Natural killer cell treated with Interleukin-12 subunit alpha and Interleukin-12 subunit beta and Interleukin-15 and Interleukin-18, amount 100 ng/mL, for 72 hours (primary cell): ENCODE measurements around the gene NR2F1. TPM values are rescaled to one million over a fixed set of nuclear protein-coding genes. Genes with fewer than 3 reads are reported as not detected.

ENCODE experiments used
- ATAC-seq, 2 donors: fragments of 150-1000 bp; cut with Tn5 transposase in 1 of 2; sonication (Bioruptor Pico), chemical (Tn5 transposase) in 1 of 2; 2 replicates each; pipeline ENCODE4 v1.10.0; 2021
- DNase-seq: peaks from one replicate; pipeline ENCODE4 v3.0.0; 2022; ENCODE audit warnings: low spot score
- H3K27ac Mint-ChIP-seq, 2 donors: 1 replicate in 1 of 2; 2 replicates in 1 of 2; pipeline ENCODE4 v1.8.0; 2022; ENCODE audit warnings: mixed read lengths in 2 of 2, mild to moderate bottlenecking in 1 of 2, moderate library complexity in 1 of 2
- H3K27me3 Mint-ChIP-seq, 2 donors: 1 replicate in 1 of 2; 2 replicates in 1 of 2; pipeline ENCODE4 v1.8.0; 2022; ENCODE audit warnings: mixed read lengths in 2 of 2
- H3K36me3 Mint-ChIP-seq: one replicate; pipeline ENCODE4 v1.8.0; 2022; ENCODE audit warnings: mixed read lengths
- H3K4me1 Mint-ChIP-seq, 2 donors: 1 replicate in 1 of 2; 2 replicates in 1 of 2; pipeline ENCODE4 v1.8.0; 2022; ENCODE audit warnings: low read depth in 2 of 2, mixed read lengths in 2 of 2, mild to moderate bottlenecking in 1 of 2
- H3K4me3 Mint-ChIP-seq: one replicate; pipeline ENCODE4 v1.8.0; 2022; ENCODE audit warnings: mixed read lengths
- H3K9me3 Mint-ChIP-seq: 2 replicates; pipeline ENCODE4 v1.8.0; 2022; ENCODE audit warnings: mixed read lengths
- total RNA-seq, 2 donors: library from RNA; stranded (reverse); gene quantifications; one replicate each; pipeline ENCODE4 v1.2.3, GENCODE V29; 2022

Gene NR2F1
- total RNA-seq, 2 donors from 2014 or later = not detected

GRCh38 chr5:93591323-93591945, 8.4 kb downstream of the NR2F1 start:
- Mint-ChIP-seq H3K4me1 (peaks cover 5 to 26% of the 10 kb centered on the region in 2 donors), H3K27ac (no peak overlapping the region), H3K27me3 (peaks cover 61 to 75% of the 10 kb centered on the region in 2 donors), H3K9me3 (no peaks in the 10 kb centered on the region), H3K36me3 (peaks cover 4% of the 10 kb centered on the region), H3K4me3 (no peak overlapping the region)
- no peak for DNase-seq
- ATAC-seq = no peak

DNA sequence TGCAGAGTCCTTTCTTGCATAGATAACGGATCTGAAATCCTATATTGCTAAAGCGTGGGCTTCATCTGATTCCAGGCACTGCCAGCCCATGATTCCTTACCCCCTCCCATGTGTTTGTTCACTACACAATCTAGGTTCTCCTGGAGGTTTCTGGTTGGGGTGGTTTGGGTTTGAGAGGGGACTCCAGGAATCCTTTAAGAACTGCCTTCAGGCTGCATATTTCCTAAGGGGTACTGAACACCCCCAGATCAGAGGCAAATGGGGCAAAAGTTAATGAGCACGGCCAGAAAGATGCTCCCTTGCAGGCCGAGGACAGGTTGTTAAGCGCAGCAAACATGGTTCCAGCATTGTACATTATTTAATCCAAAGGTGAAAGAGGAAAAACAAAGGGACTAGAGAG, 9.9 kb downstream of the NR2F1 start:
- ATAC-seq = no peak
- Mint-ChIP-seq H3K27ac (no peak overlapping the region), H3K4me1 (peaks cover 3 to 21% of the 10 kb centered on the region in 2 donors), H3K36me3 (peaks cover 4% of the 10 kb centered on the region), H3K4me3 (no peak overlapping the region), H3K9me3 (no peaks in the 10 kb centered on the region), H3K27me3 (peaks cover 59 to 70% of the 10 kb centered on the region in 2 donors)
- DNase-seq = no peak

DNA sequence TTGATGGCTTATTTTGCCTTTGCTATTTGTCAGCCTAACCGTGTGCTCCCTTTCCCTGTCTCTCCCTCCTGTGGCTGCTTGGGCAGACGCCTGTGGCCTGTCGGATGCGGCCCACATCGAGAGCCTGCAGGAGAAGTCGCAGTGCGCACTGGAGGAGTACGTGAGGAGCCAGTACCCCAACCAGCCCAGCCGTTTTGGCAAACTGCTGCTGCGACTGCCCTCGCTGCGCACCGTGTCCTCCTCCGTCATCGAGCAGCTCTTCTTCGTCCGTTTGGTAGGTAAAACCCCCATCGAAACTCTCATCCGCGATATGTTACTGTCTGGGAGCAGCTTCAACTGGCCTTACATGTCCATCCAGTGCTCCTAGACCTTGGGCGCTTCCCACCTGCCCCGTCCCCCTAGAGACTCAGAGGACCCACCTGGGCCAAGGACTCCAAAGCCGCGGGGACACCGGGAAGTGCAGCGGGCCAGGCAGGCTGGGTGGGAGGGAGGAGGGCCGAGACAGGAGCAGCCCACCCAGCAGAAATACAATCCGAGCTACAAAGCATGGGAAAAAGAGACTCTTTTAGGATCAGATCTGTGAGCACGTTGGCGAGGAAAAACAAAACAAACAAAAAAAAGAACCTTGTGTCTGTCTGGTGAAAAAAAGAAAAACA, 10.6 kb downstream of the NR2F1 start:
- peaks cover 0 to 17% of the 10 kb centered on the region in 2 donors for H3K4me1 Mint-ChIP-seq
- H3K4me3 Mint-ChIP-seq = no peak overlapping the region
- peaks cover 4% of the 10 kb centered on the region for H3K36me3 Mint-ChIP-seq
- H3K9me3 Mint-ChIP-seq = no peaks in the 10 kb centered on the region
- H3K27me3 Mint-ChIP-seq = peaks cover 54 to 64% of the 10 kb centered on the region in 2 donors
- ATAC-seq (no peak), DNase-seq (no peak)
- no peak overlapping the region for H3K27ac Mint-ChIP-seq

GRCh38 chr5:93594591-93595419, 11.8 kb downstream of the NR2F1 start:
- no peaks in the 10 kb centered on the region for H3K9me3 Mint-ChIP-seq
- DNase-seq (no peak), ATAC-seq (no peak)
- no peak overlapping the region for H3K4me3 Mint-ChIP-seq
- no peaks in the 10 kb centered on the region for H3K36me3 Mint-ChIP-seq
- H3K27me3 Mint-ChIP-seq = peaks cover 42 to 52% of the 10 kb centered on the region in 2 donors
- no peak overlapping the region for H3K27ac Mint-ChIP-seq
- peaks cover 0 to 11% of the 10 kb centered on the region in 2 donors for H3K4me1 Mint-ChIP-seq

DNA sequence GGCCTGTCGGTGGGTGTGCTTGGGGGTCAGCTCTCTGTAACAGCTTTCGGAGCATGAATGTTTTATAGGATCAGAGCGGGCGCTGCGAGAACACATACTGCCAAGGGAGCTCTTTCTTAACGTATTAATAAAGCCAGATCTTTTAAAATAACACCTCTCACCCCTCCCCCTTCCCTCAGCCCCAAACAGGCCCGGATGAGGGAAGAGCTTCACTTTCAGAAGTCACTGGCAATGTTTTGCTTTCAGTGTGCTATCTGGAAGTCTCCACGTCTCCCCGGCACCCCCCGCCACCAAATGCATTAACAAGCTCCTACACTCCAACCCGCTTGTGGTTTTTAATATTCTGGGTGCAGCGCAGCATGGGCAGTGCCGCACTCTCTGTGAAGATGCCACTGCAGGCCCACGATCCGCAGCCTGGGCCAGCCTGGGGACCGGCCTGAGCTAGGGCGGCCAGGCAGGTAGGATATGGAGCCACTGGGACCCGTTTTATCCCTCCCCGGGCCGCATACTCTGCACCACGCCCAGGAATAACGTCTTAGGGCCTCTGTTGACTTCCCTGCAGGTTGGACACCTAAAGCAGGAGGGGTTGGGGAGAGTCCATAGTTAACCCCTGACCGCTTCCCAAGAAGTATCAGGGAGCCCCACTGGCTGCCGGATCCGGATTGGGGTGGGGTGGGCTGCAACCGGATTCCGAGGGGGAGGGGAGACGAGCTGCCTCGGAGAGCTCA, 12.6 kb downstream of the NR2F1 start:
- Mint-ChIP-seq H3K9me3 (no peaks in the 10 kb centered on the region), H3K4me3 (no peak overlapping the region), H3K27me3 (peaks cover 37 to 46% of the 10 kb centered on the region in 2 donors), H3K36me3 (no peaks in the 10 kb centered on the region), H3K4me1 (peaks cover 0 to 11% of the 10 kb centered on the region in 2 donors), H3K27ac (no peak overlapping the region)
- DNase-seq (no peak), ATAC-seq (no peak)

- ATAC-seq (no peak), DNase-seq (no peak)
- Mint-ChIP-seq H3K27me3 (peaks cover 37 to 46% of the 10 kb centered on the region in 2 donors), H3K36me3 (no peaks in the 10 kb centered on the region), H3K4me3 (no peak overlapping the region), H3K27ac (no peak overlapping the region), H3K9me3 (no peaks in the 10 kb centered on the region), H3K4me1 (peaks cover 0 to 11% of the 10 kb centered on the region in 2 donors)
Measured at GRCh38 chr5:93596310-93596675, 13.3 kb downstream of the NR2F1 start.

GRCh38 chr5:93596676-93597490, 13.9 kb downstream of the NR2F1 start:
- Mint-ChIP-seq H3K27me3 (peaks cover 39 to 42% of the 10 kb centered on the region in 2 donors), H3K27ac (no peak overlapping the region), H3K4me1 (peaks cover 0 to 11% of the 10 kb centered on the region in 2 donors), H3K36me3 (no peaks in the 10 kb centered on the region), H3K4me3 (no peak overlapping the region), H3K9me3 (no peaks in the 10 kb centered on the region)
- ATAC-seq (peak; percentile 37 to 58), DNase-seq (no peak)

DNA sequence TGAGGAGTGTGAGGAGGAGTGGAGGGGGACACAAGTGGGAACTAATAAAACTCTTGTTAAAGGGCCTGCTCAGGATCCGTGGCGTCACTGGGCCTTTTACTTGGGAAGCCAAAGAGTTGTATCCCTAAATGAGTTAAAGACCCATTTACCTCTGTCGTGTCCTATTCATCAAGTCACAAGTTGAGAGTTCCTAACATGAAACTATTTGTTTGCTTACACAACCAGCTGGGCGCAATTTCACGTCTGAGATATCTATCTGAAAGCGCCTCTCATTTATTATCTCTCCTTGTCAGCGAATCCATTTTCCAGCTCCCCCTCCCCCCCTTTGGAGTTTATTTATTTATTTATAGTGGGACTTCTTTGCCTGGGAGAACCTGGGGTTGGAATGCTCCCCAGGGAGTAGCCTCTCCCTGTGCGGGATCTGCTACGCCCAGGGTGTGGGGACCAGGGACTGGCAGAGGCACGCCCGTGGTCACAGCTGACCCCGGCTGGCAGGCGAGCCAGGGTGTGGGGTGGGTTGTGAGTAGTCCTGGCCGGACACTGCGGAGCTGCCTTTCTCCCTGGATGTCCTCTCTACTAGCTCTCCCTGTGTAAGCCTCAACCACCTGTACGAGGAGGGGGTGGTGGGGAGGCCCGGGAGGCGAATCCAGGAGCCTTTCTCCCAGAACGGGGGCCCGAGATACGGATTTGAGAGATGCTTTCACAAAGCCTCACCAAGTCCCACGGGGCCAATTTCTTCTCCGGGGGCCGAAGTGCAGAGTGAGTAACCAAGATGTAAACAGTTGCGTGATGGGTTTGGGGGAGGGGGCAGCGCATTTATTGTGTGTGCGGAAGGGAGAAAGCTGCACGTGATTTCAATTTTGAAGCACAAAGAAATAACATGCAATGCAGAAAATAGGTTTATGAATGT, 15.3 kb downstream of the NR2F1 start:
- Mint-ChIP-seq H3K4me1 (peaks cover 0 to 11% of the 10 kb centered on the region in 2 donors), H3K9me3 (no peaks in the 10 kb centered on the region), H3K27ac (no peak overlapping the region), H3K36me3 (no peaks in the 10 kb centered on the region), H3K27me3 (peaks cover 27 to 37% of the 10 kb centered on the region in 2 donors), H3K4me3 (no peak overlapping the region)
- no peak for DNase-seq
- no peak for ATAC-seq

DNA sequence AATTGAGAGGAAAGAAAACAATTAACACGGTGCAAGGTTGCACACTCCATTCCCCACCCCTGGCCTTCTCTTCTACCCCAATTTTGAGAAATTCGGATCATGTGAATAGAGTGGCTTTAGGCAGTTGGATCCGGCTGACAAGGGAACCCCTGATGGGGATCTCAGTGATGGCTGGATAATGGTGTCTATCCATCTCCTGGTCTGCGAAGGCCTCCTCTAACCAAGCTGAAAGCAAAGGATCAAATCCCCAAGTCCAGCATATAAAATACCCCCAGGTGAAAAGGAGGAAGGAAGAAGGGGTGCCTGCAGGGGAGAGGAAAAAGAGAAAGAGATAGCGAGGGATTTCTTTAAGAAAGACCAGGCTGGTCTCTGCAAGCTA, 16.0 kb downstream of the NR2F1 start:
- ATAC-seq (no peak), DNase-seq (no peak)
- Mint-ChIP-seq H3K27me3 (peaks cover 21 to 35% of the 10 kb centered on the region in 2 donors), H3K36me3 (no peaks in the 10 kb centered on the region), H3K4me3 (no peak overlapping the region), H3K27ac (no peak overlapping the region), H3K4me1 (peaks cover 0 to 9% of the 10 kb centered on the region in 2 donors), H3K9me3 (no peaks in the 10 kb centered on the region)

GRCh38 chr5:93599399-93600120, 16.5 kb downstream of the NR2F1 start:
- ATAC-seq = no peak
- H3K4me3 Mint-ChIP-seq = no peak overlapping the region
- peaks cover 0 to 10% of the 10 kb centered on the region in 2 donors for H3K4me1 Mint-ChIP-seq
- DNase-seq = no peak
- peaks cover 18 to 34% of the 10 kb centered on the region in 2 donors for H3K27me3 Mint-ChIP-seq
- H3K9me3 Mint-ChIP-seq = no peaks in the 10 kb centered on the region
- H3K27ac Mint-ChIP-seq = no peak overlapping the region
- H3K36me3 Mint-ChIP-seq = no peaks in the 10 kb centered on the region

- Mint-ChIP-seq H3K36me3 (no peaks in the 10 kb centered on the region), H3K27me3 (peaks cover 25 to 38% of the 10 kb centered on the region in 2 donors), H3K4me1 (peaks cover 0 to 13% of the 10 kb centered on the region in 2 donors), H3K27ac (no peak overlapping the region), H3K4me3 (no peak overlapping the region), H3K9me3 (no peaks in the 10 kb centered on the region)
- no peak for ATAC-seq
- DNase-seq = no peak
Measured at GRCh38 chr5:93600409-93601070, 17.5 kb downstream of the NR2F1 start.
